Uterus (tissue), 2 donors: ENCODE measurements around the gene CDS2.

Source experiments
- POLR2A ChIP-seq, 2 donors: fragments of 450-650 bp; IDR thresholded peaks; one replicate each; pipeline ENCODE4 v1.6.1; 2016; ENCODE audit warnings: antibody characterized with exemption in 2 of 2, mild to moderate bottlenecking in 1 of 2, moderate library complexity in 1 of 2
- TF ChIP-seq, protein P1 (sequence below), 4 experiments: fragments of 200-600 bp in 2 of 4; fragments of 450-650 bp in 2 of 4; sonication (generic) in 2 of 4; IDR thresholded peaks; one replicate each; pipeline ENCODE4 v1.5.1; 2016 to 2019; ENCODE audit warnings: antibody characterized with exemption in 4 of 4, mild to moderate bottlenecking in 2 of 4, moderate library complexity in 1 of 4

DNA sequence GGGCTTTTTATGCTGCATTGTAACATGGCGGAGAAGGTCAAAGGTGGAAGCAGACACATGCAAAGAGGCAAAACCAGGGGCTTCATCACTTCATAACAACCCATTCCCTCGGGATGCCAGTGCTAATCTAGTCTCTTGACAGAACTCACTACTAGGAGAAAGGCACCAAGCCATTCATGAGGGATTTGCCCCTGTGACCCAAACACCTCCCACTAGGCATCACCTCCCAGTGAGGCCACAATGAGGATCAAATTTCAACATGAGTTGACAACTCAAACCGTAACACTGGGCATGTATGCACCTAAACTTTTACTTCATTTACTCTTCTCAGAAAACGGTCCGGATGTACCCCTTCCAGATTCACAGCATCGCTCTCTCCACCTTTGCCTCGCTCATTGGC, 61.9 kb downstream of the CDS2 start:
- TF ChIP-seq, protein P1, sequence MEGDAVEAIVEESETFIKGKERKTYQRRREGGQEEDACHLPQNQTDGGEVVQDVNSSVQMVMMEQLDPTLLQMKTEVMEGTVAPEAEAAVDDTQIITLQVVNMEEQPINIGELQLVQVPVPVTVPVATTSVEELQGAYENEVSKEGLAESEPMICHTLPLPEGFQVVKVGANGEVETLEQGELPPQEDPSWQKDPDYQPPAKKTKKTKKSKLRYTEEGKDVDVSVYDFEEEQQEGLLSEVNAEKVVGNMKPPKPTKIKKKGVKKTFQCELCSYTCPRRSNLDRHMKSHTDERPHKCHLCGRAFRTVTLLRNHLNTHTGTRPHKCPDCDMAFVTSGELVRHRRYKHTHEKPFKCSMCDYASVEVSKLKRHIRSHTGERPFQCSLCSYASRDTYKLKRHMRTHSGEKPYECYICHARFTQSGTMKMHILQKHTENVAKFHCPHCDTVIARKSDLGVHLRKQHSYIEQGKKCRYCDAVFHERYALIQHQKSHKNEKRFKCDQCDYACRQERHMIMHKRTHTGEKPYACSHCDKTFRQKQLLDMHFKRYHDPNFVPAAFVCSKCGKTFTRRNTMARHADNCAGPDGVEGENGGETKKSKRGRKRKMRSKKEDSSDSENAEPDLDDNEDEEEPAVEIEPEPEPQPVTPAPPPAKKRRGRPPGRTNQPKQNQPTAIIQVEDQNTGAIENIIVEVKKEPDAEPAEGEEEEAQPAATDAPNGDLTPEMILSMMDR (IDR thresholded peaks at IDR 0.05) = no peak
- TF ChIP-seq POLR2A (IDR thresholded peaks at IDR 0.05) = no peak
